Adipose tissue (tissue), 3 donors: ENCODE data around the gene FIBIN. TPM values are rescaled to one million over a fixed set of nuclear protein-coding genes. Genes with fewer than 3 reads are reported as not detected.
"Not testable (repeated sequence)": the region's sequence is repeated elsewhere in the genome, so short reads cannot be mapped to it uniquely, and the experiment has no call there.

ENCODE experiments used
- H3K27ac ChIP-seq: one replicate; pipeline ENCODE4 v1.5.1; 2013; ENCODE audit warnings: low read depth, low read length
- WGBS, 3 donors: extraction: QIAGEN DNeasy Blood & Tissue Kit; methylation state at CpG; one replicate each; pipeline ENCODE4 v1.1.7; 2013; 5-methylcytosine and 5-hydroxymethylcytosine counted together
- polyA plus RNA-seq, 3 donors: library from polyadenylated mRNA; stranded (reverse); fragments of 200-250 nt; gene quantifications; one replicate each; pipeline ENCODE4 v1.2.3, GENCODE V29; 2013
- donor health status: healthy with polysubstance abuse.
- donor health status: Bipolar disorder and iron deficiency.
- donor health status: healthy.

Gene FIBIN
- polyA plus RNA-seq = 10 to 100 TPM in 1 of 3 donors, 1 to 10 TPM in 2; 2.5 to 15.4 (median 6.0) TPM

- 9 to 11% (median 9%) methylated on average over 22 of the region's 22 CpGs for WGBS, 3 donors
Observed at GRCh38 chr11:26993965-26994457, at the start of gene FIBIN. Gene FIBIN, plus strand, starts transcription at chr11:26994112. Its CDS starts 415 bp downstream, at chr11:26994527.

DNA sequence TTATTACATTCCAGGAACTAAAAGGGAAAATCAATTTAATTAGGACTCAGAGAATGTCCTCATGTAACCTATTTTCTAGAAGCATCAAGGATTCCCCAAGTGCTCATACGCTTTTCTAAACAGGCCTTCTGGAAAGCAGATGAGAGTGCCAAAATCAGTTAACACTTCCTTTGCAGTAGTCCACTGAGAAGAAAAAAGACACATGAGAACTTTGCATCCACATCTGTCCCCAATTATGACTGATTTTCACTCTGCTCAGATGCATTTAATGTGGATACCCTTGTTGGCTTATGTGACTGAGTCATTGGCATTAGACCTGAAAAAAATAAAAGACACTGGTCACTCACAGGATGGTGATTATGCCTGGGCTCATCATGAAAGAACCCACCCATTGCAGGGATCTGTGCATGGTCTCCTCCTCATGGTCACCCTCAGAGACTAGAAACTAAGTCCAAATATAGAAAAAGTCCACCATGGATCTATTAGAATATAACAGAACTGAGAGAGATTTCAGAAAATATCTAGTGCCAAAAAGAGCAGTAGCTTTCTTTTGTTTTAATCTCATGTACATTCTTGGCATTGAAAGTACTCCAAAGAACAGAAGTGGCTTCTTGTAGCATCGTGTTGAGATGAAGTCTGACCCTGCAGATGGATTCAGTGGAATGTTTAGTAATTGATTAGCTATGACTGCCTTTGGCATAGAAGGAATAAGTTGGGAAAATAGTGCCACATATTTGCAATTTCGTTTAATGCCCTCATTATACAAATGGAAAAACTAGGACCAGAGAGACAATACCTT, 48.8 kb upstream of the FIBIN start:
- 39 to 56% (median 53%) methylated on average over 3 of the region's 3 CpGs for WGBS, 3 donors
- no peak overlapping the region for H3K27ac ChIP-seq

More at GRCh38 chr11:26993965-26994457, at the start of gene FIBIN:
- H3K27ac ChIP-seq = no peak within 1 kb of the TSS

DNA sequence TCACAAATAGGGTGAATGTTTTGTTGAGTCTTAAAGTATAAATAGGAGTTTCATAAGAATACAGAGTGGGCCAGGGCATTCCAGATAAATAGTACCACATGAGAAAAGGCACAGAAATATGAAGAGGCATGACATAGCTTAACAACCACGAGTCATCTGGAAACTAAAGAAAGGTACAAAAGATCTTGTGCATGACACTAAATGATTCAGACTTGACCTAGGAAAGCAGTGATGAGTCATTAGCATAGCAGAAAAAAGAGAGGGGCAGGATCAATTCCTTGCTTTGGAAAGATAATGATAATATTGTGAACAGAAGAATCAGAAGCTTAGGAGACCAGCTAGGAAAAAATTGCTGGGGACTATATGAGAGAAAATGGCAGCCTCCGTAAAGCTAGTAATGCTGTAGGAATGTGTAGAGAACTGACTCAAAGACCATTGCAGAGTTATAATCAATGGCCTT, 47.6 kb upstream of the FIBIN start:
- WGBS, 3 donors = 64 to 75% (median 73%) methylated on average over 2 of the region's 2 CpGs
- H3K27ac ChIP-seq = no peak overlapping the region

- no peak overlapping the region for H3K27ac ChIP-seq
- 43 to 70% (median 49%) methylated on average over 2 of the region's 2 CpGs for WGBS, 3 donors
Observed at GRCh38 chr11:26947379-26947844, 46.5 kb upstream of the FIBIN start.

GRCh38 chr11:26947904-26948639, 45.8 kb upstream of the FIBIN start:
- 48 to 68% (median 55%) methylated on average over 3 of the region's 3 CpGs for WGBS, 3 donors
- no peak overlapping the region for H3K27ac ChIP-seq

DNA sequence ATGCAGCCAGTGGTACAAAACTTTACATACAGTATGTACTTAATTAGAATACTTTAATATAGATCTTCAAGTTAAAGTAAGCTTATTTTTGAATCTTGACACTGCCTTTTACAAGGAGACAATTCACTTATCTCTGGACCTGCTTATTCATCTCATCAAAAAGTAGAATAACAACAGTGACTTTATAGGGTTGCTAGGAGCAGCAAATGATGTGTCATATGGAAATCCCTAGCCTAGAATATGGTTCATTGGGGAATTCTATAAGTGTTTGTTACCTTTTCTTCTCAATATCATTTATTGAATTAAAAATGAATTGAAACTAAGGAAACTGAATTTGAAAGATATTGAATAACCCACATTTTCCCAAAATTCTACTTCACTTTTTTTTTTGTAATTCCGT, 45.0 kb upstream of the FIBIN start:
- no peak overlapping the region for H3K27ac ChIP-seq
- WGBS, 3 donors = 73 to 100% (median 92%) methylated on average over 1 of the region's 1 CpG

DNA sequence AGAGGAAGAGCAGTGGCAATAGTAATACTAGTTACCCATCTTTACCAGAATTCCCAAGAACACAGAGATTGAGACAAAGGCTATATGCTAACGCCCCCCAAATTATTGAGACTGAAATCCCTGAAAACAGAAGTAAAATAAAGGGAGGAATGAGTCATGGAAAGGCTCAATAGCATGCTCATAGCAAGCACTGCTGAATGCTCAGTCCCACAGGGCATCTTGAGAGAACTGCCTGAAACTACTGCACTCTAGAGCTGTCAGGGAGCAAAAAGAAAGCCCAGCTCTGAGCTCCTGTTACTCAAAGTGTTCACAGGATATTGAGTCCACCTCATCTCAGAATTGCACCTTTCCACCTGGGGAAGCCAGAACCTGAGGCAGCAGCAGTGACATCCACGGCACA, 44.1 kb upstream of the FIBIN start:
- no peak overlapping the region for H3K27ac ChIP-seq
- 76 to 80% (median 80%) methylated on average over 2 of the region's 2 CpGs for WGBS, 3 donors

- 79 to 88% (median 84%) methylated on average over 5 of the region's 5 CpGs for WGBS, 3 donors
- no peak overlapping the region for H3K27ac ChIP-seq
Observed at GRCh38 chr11:26950260-26950719, 43.6 kb upstream of the FIBIN start.

DNA sequence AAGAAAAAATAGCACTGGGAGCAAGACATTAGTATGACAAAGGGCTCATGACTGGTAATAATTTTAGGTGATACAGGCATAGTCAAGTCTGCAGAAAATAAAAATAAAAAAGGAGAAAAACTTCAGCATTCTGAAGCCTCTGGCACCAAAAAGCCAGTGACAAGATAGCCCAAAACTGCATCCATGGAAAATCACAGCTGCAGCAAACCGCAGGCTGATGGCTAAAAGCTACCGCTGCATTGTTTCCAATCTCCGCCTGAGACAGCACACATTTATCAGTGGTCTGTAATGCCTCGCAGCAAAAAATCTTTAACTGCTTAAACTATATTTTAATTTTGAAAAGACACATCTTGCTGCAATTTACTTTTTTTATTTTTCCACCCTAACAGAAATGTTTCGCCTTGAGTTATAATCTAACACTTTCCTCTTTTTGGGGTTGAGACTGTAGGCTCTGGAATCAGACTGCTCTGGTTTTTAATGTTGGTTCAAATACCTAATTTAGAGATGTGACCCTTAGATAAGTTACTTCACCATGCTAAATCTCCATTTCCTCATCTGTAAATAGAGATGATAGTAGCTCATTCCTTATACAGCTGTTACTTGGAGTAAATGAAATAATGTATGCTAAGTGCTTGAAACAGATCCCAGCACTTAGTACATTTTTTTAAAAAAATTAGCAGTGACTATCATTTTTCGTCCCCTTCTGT, 42.0 kb upstream of the FIBIN start:
- H3K27ac ChIP-seq = no peak overlapping the region
- 68 to 83% (median 77%) methylated on average over 6 of the region's 6 CpGs for WGBS, 3 donors

DNA sequence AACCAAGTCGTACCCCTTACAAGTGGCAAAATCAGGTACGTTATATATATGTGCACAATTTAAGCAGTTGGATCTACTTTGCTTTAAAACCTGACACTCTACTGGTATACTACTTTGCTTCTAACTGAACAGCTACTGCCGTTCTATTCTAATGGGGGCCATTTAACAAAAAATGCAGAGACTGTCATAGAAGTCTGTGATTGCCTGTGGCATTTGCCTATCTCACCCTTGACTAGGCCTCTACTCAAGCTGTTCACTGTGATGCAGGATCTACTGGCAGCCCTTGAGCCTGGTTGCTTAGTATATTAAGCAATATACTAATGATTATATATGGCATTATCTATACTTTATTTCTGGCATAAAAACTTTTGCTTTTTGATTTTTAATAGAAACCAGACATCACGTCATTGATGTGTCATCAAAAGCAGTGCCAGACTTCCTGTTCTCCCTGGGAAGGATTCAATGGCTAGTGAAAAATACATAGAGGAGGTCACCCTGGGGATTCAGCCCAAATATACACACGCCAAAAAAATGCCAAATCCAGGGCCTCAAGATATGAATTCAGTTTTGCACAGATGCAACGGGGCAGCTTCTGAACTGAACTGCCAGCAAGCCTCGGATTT, 40.0 kb upstream of the FIBIN start:
- WGBS, 3 donors = 67 to 73% (median 69%) methylated on average over 7 of the region's 7 CpGs
- no peak overlapping the region for H3K27ac ChIP-seq

GRCh38 chr11:26958005-26958701, 35.8 kb upstream of the FIBIN start:
- WGBS, 3 donors = 57 to 79% (median 70%) methylated on average over 2 of the region's 2 CpGs
- H3K27ac ChIP-seq = no peak overlapping the region

GRCh38 chr11:26958702-26959049, 35.2 kb upstream of the FIBIN start:
- no peak overlapping the region for H3K27ac ChIP-seq
- 13 to 73% (median 56%) methylated on average over 1 of the region's 1 CpG for WGBS, 3 donors

DNA sequence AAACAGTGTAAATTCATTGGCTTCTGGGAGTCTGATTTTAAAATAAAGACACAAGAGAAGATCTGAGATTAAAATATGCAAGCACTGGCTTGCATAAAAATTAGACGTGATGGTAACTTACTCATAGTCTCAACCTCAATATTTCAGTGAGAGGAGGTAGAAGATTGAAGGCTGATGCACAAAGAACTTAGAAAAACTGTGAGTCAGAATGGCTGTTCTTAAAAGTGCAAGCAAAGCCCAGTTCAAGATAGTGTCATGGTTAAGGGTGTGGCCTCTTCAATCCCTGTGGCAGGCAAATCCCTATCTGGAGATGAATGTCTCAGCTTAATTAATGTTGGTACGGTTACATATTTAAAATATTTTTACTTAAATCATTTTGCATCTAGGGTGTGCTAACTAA, 33.6 kb upstream of the FIBIN start:
- WGBS, 3 donors = 57 to 70% (median 67%) methylated on average over 2 of the region's 2 CpGs
- H3K27ac ChIP-seq = no peak overlapping the region

- WGBS, 3 donors = 50 to 70% (median 57%) methylated on average over 1 of the region's 1 CpG
- no peak overlapping the region for H3K27ac ChIP-seq
Observed at GRCh38 chr11:26963764-26964163, 30.1 kb upstream of the FIBIN start.

GRCh38 chr11:26964339-26964738, 29.6 kb upstream of the FIBIN start:
- 47 to 60% (median 47%) methylated on average over 3 of the region's 3 CpGs for WGBS, 3 donors
- H3K27ac ChIP-seq = no peak overlapping the region

- not testable (repeated sequence) for H3K27ac ChIP-seq
- WGBS, 3 donors = 91 to 93% (median 92%) methylated on average over 17 to 31 of the region's 32 CpGs
Observed at GRCh38 chr11:26964847-26965485, 28.9 kb upstream of the FIBIN start.

DNA sequence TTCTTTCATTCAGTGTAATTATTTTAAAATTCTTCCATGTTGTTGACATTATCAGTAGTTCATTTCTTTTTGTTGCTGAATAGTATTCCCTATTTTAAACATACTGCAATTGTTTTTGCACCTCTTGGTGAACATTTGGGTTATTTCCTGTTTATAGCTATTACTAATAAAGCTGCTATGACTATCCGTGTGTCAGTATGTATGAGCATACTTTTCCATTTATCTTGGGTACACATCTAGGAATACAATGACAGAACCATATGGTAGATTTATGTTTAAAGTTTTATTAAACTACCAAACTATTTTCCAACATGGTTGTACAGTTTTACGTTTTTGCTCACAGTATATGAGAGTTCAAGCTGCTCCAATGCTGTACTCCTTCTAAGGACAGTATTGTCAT, 22.0 kb upstream of the FIBIN start:
- 76 to 80% (median 79%) methylated on average over 2 of the region's 2 CpGs for WGBS, 3 donors
- H3K27ac ChIP-seq = no peak overlapping the region
